ENCODE results near the gene OTUD7B.
"Not testable (repeated sequence)": the region's sequence is repeated elsewhere in the genome, so short reads cannot be mapped to it uniquely, and the experiment has no call there.

Gene OTUD7B

DNA sequence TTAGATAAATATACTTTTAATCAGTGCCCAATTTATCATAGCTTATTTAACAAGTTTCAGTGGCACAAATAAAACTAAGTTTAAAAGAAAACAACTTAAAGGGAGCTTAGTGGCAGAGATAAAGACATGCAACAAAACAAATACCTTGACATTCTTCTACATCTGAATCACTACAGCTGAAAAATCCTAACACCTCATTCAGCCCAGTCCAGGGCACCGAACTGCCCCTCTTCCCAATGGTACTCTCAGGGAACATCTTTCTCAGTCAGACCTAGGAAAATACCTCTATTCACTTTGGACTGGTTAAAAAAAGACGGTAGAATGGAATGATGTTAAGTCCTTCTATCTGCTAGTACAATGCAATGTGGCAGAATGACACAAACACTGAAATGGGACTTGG lies 8.3 kb downstream of the OTUD7B start:
- no peak for DNase-seq

DNA sequence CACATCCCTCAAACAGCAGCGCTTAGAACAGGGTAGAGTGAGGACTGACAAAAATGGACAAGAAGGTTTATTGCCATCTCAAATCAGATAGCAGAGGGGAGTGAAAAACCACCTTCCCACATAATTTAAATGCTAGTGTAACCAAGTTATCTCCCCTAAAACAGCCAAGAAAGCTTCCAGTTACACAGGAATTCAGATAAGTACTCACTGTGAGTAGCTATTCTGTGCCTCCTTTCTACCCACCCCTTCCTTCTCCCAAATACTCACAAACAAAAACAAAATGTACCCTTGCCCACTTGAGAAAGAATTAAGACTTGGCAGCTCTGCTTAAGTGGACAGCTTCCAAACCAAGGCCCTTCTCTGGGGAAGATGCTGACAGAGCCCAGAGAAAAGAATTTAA lies 9.1 kb downstream of the OTUD7B start:
- DNase-seq, result no peak

DNA sequence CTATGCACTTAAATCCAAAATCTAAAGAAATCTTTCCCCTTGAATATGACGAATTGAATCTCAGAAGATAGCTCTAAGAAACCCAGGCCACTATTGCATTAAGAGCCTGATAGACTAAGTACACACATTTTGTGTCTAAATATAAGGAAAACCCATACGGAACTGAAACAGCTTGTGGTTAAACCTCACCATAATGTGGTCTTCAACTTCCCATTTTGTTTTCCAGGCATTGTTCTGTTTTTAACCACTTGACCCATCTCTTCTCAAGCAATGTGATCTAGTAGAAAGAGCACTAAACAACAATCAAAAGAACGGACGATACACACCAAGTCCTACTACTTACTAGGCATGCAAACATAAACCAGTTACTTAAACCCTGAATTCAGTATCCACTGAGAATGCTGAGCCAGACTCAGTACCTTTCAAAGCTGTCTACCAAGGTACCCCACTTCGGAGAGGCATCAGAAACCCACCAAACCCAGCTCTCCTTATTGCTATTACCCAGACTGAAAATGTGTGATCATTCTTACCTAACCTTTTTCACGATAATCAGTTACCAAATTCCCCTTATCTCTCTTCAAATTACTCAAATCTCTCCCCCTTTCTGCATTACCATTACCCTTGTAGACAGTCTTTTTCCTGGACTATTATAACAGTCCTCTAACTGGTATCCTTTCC lies 12.8 kb downstream of the OTUD7B start:
- DNase-seq, result no peak

- DNase-seq, result no peak
Measured at GRCh38 chr1:149995927-149996326, 14.6 kb downstream of the OTUD7B start.

DNA sequence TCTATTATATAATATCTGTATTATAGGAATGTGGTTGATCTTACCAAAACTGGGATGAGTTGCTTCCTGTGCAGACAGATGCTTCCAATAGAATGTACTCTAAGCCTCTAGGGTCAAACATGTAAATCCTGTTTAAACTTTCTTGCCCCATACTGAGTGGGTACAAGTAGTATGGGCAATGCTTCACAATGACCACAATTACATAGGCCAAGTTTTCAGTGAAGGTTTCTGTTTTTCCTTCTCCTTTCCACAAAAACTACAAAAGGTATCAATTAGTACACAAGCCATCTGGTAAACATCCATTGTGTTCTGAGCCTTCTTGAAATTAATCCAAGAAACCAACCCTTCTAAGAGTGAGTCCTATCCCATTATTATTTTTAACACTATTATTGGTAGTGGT lies 16.8 kb downstream of the OTUD7B start:
- no peak for DNase-seq

DNA sequence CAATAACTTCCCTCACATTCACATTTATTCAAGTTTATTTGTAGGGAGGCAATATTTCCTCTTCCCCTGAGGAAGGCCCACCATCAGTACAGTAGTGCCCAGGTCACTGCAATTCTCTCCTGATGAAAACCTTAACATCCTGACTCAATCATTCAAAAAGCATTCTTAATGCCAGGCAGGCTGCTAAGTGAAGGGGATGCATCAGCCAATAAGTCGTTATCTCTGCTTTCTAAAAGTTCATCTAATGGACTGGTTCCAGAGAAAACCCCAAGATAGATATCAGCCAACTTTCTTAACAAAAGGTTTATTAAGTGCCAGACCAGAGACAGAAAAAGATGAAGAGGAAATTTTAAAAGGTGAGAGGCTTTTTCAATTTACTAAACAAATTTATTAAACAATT lies 17.3 kb downstream of the OTUD7B start:
- DNase-seq, result no peak

- DNase-seq, result no peak
Measured at GRCh38 chr1:149987297-149987595, 23.3 kb downstream of the OTUD7B start.

GRCh38 chr1:149986486-149987296 lies 23.8 kb downstream of the OTUD7B start:
- DNase-seq, result no peak

DNA sequence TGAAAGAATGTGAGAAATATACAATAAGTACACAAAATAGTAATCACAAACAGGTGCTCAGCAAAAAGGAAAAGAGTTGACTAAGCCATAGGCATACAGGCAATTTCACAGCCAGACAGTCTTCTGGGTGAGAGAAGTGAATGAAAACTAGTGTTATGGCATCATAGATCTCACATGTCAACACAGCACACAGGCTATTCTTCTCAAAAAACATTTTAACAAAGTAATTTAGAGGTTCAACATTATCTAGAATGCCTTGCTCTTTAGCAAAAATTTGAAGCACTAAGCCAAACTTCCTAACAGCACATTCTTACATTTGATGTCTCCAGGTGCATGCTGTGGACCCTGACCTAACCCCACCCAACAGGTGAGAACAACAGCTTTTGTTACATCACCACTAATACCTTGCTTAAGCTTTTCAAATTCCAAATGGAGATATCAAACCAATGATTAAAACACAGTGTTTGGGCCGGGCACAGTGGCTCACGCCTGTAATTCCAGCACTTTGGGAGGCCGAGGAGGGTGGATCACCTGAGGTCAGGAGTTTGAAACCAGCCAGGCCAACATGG lies 30.5 kb downstream of the OTUD7B start:
- no peak for DNase-seq

- DNase-seq, result no peak
Measured at GRCh38 chr1:149979245-149979971, 31.1 kb downstream of the OTUD7B start.

DNA sequence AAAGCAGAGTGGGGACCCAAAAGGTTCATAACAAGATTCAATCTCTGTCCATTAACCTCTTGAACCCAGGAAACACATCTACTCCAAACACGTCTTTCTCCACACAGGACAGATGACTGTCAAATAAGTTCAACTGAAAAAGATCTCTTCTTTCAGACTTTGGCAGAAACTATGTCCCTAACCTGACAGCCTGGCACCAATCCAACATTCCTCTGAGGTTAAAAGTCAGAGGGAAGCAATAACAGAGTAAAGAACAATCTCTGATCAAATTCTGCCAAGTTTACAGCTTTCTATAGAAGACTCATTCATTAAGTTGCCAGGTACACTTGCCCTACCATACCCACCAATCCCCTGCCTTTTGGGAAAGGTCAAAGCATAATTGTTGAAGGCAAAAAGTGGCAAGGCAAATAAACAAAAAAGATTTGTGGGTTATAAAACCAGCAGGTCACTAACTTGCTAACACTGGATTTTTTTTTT lies 31.9 kb downstream of the OTUD7B start:
- no peak for DNase-seq

DNA sequence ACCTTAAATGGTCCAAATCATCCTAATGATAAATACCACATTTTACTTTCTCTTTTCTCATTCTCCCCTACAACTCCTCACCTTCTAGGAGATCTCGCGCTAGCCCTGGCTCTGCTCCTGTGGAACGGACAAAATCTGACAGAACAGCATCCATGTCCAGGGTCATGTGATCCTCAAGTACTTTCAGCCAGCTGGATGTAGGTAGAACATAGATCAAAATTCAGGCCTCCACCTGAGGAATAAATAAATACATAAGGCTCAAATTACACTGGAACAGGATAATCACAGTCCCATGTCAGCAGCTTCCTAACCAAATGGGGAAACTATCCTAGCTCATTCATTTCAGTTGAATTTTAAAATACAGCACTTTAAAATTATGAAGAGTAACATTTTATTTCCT lies 33.2 kb downstream of the OTUD7B start:
- DNase-seq, result no peak

DNA sequence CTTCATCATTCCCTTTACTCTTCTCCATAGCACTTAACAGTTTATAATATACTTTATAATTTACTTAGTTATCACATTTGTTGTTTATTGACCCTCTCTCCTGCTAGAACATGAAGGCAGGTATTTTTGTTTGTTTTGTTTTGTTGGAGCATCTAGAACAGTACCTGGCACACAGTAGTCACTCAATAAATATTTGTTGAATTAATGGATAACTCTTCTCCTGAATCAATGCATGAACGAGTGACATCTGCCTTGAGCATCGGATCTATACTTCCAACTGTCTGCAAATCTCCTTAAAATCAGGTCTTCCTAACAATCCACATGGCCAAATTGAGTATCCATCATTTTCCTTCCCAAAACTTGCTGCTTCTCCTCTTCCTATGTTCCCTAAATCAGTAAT lies 38.0 kb downstream of the OTUD7B start:
- no peak for DNase-seq

DNA sequence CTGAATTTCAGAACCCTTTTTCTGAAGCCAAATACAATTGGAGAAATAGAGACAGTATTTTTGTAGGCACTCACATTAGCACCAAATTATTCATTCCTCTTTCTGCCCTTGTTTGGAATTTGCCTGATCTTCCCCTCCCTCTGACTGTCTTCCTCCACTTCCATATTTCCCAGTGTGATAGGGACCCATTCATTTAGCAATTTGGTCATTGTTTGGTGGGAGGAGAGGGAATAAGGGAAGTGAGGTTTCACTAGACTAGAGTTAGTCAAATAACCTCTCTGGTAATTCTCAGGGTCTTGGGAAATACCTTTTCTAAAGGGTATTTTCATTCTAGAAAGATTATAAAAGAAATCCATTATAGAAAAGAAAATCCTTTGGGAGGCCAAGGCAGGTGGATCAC lies 42.9 kb downstream of the OTUD7B start:
- DNase-seq, result no peak

DNA sequence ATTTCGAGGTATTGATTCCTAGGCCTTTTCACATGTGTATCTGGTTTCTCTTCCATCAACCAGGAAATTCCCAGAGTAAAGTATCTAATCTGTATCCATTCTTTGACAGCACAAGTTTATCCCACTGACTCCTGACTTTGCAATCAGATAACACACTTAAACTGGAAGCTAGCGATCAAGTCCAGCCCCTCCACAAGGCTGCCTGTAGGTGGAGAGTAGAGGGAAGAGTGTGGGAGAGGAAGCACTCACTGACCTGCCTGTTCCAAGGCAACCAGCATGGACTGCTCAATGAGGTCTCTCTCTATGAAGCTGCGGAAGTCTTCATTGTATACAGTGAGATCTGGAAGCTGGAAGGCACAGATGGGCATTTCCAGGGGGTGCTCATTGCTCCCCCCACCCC lies 43.5 kb downstream of the OTUD7B start:
- DNase-seq, result no peak

DNA sequence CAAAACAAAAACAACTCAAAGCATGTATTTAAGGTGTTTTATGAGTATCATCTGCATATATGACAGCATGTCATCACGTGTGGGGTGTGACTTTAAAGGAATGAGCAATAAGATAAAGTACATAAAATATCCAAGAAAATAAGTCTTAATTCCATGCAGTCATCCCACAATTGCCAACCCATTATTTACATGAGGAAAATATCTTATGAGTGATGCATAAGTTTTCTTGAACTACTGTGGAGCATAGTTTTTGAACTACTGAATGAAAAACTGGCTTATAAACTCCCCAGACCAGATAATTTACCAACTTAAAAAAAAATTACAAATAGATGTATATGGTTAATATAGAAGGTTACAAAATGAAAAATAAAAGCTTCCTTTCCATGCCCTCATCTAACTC lies 44.1 kb downstream of the OTUD7B start:
- DNase-seq, result no peak

GRCh38 chr1:149965440-149965839 lies 45.1 kb downstream of the OTUD7B start:
- DNase-seq, result no peak

- no peak for DNase-seq
Measured at GRCh38 chr1:149963358-149963757, 47.2 kb downstream of the OTUD7B start.

- no peak for DNase-seq
Measured at GRCh38 chr1:149962736-149963135, 47.8 kb downstream of the OTUD7B start.

DNA sequence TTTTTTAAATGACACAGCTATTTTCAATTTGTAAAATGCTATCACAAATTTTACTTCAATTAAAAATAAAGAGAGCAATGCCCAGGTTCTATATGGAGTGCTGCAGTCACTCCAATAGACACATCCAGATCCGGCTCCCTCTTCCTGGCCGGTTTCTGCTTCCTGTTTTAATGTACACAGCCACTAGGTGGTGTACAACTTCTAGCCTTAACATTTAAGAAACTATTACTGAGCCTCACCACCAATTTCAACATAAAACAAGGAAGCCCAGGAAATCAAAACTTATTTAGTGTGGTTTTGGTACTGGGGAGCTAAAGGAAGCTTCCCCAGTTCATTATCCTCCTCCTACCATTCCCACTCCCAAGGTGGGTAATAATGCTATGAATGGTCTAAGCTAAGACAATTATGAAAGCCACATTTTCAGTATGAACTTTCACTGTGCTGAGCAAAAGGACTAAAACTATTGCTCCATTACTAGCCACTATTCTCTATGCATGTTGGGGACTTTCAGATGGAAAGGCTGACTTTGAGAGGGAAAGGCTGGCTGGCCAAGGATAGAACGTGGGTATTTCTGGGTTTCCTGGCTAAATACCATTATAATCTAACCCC lies 48.4 kb downstream of the OTUD7B start:
- DNase-seq, result no peak

DNA sequence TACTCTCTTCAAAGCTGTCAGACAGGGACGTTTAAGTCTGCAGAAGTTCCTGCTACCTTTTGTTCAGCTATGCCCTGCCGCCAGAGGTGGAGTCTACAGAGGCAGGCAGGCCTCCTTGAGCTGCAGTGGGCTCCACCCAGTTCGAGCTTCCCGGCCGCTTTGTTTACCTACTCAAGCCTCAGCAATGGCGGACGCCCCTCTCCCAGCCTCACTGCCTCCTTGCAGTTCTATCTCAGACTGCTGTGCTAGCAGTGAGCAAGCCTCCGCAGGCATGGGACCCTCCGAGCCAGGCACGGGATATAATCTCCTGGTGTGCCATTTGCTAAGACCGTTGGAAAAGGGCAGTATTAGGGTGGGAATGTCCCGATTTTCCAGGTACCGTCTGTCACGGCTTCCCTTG lies 53.0 kb downstream of the OTUD7B start:
- DNase-seq, result not testable (repeated sequence)

- DNase-seq, result no peak
Measured at GRCh38 chr1:149949911-149950310, 60.6 kb downstream of the OTUD7B start.

DNA sequence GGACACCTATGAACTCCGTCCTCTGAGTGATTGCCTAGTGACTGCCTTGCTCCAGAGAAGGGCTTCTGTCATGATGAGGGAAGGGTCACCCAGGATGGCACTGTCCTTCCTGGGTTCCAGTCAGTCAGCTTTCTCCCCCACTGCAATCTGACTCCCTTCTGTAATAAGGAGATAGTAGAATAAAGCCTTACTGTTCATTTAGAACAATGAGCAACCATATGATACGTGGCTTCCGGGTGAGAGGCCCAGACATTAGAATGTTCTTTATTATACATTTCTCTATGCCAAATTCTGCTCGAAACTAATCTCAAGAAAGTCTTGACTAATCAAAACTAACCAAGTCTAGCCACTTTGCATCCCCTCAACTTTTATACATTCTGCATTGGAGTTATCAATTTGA lies 65.3 kb downstream of the OTUD7B start:
- no peak for DNase-seq
